HepG2 (cell line): Measurements from ENCODE around the gene TOMM40L. TPM values are rescaled to one million over a fixed set of nuclear protein-coding genes. Genes with fewer than 3 reads are reported as not detected.

Source experiments
- AHR ChIP-seq: IDR thresholded peaks from 2 replicates; pipeline ENCODE4 v1.6.1; 2018; ENCODE audit warnings: missing genetic modification reagents, missing compliant biosample characterization
- KDM1A ChIP-seq: IDR thresholded peaks from 2 replicates; pipeline ENCODE4 v1.6.1; 2016; ENCODE audit warnings: missing compliant biosample characterization
- PHF20 ChIP-seq: sonication (generic); formaldehyde crosslinking; IDR thresholded peaks from 2 replicates; pipeline ENCODE4 v1.5.0; 2020; ENCODE audit warnings: mild to moderate bottlenecking, missing genetic modification reagents
- polyA plus RNA-seq, 8 experiments: library from polyadenylated mRNA; depleted of rRNA in 3 of 8; stranded (reverse) in 7 of 8; unstranded in 1 of 8; fragments of >200 nt; fragmentation: Illumina TruSeq in 4 of 8; extraction: Trizol in 4 of 8; gene quantifications; 2 replicates each; pipeline versions ENCODE4 v1.2.1 to v1.2.3, GENCODE V29; 2011 to 2016; ENCODE audit warnings: low read depth in 4 of 8, missing spikeins in 1 of 8, mixed read lengths in 1 of 8; ENCODE audit not compliant: insufficient read depth in 1 of 8
- total RNA-seq, 5 experiments: library from RNA; depleted of rRNA; stranded (reverse); fragments of >200 nt; fragmentation: Illumina TruSeq; extraction: Trizol; gene quantifications; 2 replicates each; pipeline ENCODE4 v1.2.3, GENCODE V29; 2016; ENCODE audit warnings: low read depth in 1 of 5
- TF ChIP-seq, protein P1 (sequence below): sonication (generic); formaldehyde crosslinking; IDR thresholded peaks from 2 replicates; pipeline ENCODE4 v1.5.0; 2020; ENCODE audit warnings: missing genetic modification reagents
- TF ChIP-seq, protein P2 (sequence below): sonication (generic); formaldehyde crosslinking; IDR thresholded peaks from 2 replicates; pipeline ENCODE4 v1.8.1; 2023; ENCODE audit warnings: mild to moderate bottlenecking, missing genetic modification reagents
- TF ChIP-seq, protein P3 (sequence below), 2 experiments: fragments of 450-650 bp in 1 of 2; sonication (generic) in 1 of 2; formaldehyde crosslinking in 1 of 2; IDR thresholded peaks; 2 replicates each; pipeline versions ENCODE4 v1.6.1 to v1.8.0; 2016 to 2022; ENCODE audit warnings: antibody characterized with exemption in 1 of 2, mild to moderate bottlenecking in 1 of 2, missing genetic modification reagents in 1 of 2
- TF ChIP-seq, protein P4 (sequence below), 2 experiments: sonication (generic) in 1 of 2; formaldehyde crosslinking in 1 of 2; IDR thresholded peaks; 2 replicates each; pipeline versions ENCODE4 v1.5.1 to v1.6.1; 2011 to 2020; ENCODE audit warnings: borderline replicate concordance in 1 of 2, low read depth in 1 of 2, low read length in 1 of 2, mild to moderate bottlenecking in 1 of 2, missing genetic modification reagents in 1 of 2, moderate library complexity in 1 of 2

TOMM40L gene
- total and polyA plus RNA-seq, 2 of the 13 experiments (the other 11 are each of a cell fraction or from before 2014, with no cell fraction given), result 14.1 to 26.2 TPM

DNA sequence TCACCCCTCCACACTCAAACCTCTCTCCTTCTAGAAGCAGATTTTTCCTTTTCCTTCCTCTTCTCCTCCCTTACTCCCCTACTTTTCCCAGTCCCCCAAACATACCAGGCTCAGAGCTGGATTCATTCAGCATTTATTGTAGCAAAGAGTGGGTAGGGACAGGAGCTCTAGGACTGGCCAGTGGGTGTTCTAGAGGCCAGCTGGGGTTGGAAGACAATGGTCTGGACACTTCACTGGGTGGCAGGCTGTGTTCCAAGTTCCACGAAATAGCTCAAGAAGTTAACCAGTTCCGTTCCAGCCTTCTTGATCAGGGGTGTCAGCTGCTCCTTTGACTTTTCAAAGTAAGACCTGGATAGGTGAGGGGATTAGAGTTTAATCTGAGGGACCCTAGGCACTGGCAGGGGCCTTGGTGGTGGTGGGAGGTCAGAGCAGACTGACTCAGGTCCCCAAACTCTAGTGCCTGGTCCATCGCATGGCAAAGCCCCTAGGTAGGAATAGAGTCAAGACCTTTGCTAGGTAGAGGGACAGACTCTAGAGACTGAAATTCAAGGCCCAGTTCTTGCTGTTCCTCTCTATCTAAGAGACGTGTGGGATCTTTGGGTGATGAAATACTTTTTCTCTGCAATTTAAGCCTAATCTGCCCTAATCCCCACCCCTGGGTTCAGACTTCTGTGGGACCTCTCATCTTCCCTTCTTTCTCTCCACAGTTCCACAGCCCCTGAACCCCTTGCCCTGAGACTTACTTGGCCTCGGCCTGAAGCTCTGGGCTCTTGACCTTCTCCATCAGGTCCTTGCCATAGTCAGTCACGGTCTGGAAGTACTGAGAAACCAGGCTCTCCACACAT is 3.5 kb upstream of the TOMM40L start (continued):
- TF ChIP-seq AHR, result no peak
- TF ChIP-seq PHF20 (CRISPR knock-in tag), result no peak
- TF ChIP-seq, protein P1, sequence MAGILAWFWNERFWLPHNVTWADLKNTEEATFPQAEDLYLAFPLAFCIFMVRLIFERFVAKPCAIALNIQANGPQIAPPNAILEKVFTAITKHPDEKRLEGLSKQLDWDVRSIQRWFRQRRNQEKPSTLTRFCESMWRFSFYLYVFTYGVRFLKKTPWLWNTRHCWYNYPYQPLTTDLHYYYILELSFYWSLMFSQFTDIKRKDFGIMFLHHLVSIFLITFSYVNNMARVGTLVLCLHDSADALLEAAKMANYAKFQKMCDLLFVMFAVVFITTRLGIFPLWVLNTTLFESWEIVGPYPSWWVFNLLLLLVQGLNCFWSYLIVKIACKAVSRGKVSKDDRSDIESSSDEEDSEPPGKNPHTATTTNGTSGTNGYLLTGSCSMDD (CRISPR knock-in tag), result no peak
- TF ChIP-seq, protein P2, sequence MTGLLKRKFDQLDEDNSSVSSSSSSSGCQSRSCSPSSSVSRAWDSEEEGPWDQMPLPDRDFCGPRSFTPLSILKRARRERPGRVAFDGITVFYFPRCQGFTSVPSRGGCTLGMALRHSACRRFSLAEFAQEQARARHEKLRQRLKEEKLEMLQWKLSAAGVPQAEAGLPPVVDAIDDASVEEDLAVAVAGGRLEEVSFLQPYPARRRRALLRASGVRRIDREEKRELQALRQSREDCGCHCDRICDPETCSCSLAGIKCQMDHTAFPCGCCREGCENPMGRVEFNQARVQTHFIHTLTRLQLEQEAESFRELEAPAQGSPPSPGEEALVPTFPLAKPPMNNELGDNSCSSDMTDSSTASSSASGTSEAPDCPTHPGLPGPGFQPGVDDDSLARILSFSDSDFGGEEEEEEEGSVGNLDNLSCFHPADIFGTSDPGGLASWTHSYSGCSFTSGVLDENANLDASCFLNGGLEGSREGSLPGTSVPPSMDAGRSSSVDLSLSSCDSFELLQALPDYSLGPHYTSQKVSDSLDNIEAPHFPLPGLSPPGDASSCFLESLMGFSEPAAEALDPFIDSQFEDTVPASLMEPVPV (CRISPR knock-in tag), result no peak
- TF ChIP-seq KDM1A (CRISPR knock-in tag), result no peak
- TF ChIP-seq, protein P3, sequence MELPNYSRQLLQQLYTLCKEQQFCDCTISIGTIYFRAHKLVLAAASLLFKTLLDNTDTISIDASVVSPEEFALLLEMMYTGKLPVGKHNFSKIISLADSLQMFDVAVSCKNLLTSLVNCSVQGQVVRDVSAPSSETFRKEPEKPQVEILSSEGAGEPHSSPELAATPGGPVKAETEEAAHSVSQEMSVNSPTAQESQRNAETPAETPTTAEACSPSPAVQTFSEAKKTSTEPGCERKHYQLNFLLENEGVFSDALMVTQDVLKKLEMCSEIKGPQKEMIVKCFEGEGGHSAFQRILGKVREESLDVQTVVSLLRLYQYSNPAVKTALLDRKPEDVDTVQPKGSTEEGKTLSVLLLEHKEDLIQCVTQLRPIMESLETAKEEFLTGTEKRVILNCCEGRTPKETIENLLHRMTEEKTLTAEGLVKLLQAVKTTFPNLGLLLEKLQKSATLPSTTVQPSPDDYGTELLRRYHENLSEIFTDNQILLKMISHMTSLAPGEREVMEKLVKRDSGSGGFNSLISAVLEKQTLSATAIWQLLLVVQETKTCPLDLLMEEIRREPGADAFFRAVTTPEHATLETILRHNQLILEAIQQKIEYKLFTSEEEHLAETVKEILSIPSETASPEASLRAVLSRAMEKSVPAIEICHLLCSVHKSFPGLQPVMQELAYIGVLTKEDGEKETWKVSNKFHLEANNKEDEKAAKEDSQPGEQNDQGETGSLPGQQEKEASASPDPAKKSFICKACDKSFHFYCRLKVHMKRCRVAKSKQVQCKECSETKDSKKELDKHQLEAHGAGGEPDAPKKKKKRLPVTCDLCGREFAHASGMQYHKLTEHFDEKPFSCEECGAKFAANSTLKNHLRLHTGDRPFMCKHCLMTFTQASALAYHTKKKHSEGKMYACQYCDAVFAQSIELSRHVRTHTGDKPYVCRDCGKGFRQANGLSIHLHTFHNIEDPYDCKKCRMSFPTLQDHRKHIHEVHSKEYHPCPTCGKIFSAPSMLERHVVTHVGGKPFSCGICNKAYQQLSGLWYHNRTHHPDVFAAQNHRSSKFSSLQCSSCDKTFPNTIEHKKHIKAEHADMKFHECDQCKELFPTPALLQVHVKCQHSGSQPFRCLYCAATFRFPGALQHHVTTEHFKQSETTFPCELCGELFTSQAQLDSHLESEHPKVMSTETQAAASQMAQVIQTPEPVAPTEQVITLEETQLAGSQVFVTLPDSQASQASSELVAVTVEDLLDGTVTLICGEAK (IDR thresholded peaks at IDR 0.05), result no peak
- TF ChIP-seq, protein P3 (CRISPR knock-in tag; IDR thresholded peaks at IDR 0.05), result peak; percentile 14; the same call in 1 of the 2 replicates
- TF ChIP-seq, protein P4, sequence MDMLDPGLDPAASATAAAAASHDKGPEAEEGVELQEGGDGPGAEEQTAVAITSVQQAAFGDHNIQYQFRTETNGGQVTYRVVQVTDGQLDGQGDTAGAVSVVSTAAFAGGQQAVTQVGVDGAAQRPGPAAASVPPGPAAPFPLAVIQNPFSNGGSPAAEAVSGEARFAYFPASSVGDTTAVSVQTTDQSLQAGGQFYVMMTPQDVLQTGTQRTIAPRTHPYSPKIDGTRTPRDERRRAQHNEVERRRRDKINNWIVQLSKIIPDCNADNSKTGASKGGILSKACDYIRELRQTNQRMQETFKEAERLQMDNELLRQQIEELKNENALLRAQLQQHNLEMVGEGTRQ (IDR thresholded peaks at IDR 0.05; ENCODE audit: low read depth, low read length), result no peak
- TF ChIP-seq, protein P4 (CRISPR knock-in tag; IDR thresholded peaks at IDR 0.05; ENCODE audit: borderline replicate concordance), result 0 out of 2 replicates have a peak, but pooled peaks have one; percentile 34
